Coronary artery (tissue), 2 donors: ENCODE data around the gene FGD4.
A peak's percentile ranks its signal among the peaks of the same experiment; 100 is the strongest.
"Not testable (repeated sequence)": the region's sequence is repeated elsewhere in the genome, so short reads cannot be mapped to it uniquely, and the experiment has no call there.

Source experiments
- DNase-seq: peaks from one replicate; pipeline ENCODE4 v3.0.0-alpha.2; 2017; ENCODE audit warnings: low spot score
- H3K27ac ChIP-seq, 2 donors: fragments of 200-600 bp; sonication (generic); one replicate each; pipeline ENCODE4 v1.5.1; 2016 to 2019
- H3K4me3 ChIP-seq: fragments of 200-600 bp; sonication (generic); 2 replicates; pipeline ENCODE4 v1.5.1; 2016; ENCODE audit warnings: mild to moderate bottlenecking, moderate library complexity
- CTCF ChIP-seq: fragments of 200-600 bp; sonication (generic); IDR thresholded peaks from one replicate; pipeline ENCODE4 v1.5.1; 2019; ENCODE audit warnings: antibody characterized with exemption

FGD4 gene

GRCh38 chr12:32559434-32559833 is 160.1 kb downstream of the FGD4 start:
- H3K27ac ChIP-seq, result peak overlapping the region in 1 of 2 donors; percentile 1
- TF ChIP-seq CTCF, result no peak
- DNase-seq, result no peak
- peak overlapping the region; percentile 50 for H3K4me3 ChIP-seq

- H3K4me3 ChIP-seq, result no peak overlapping the region
- no peak overlapping the region for H3K27ac ChIP-seq
- no peak for DNase-seq
- TF ChIP-seq CTCF, result no peak
These were observed 161.2 kb downstream of the FGD4 start for GRCh38 chr12:32560520-32560919.

- no peak for DNase-seq
- Histone ChIP-seq H3K27ac (peak overlapping the region in 1 of 2 donors; percentile 6), H3K4me3 (no peak overlapping the region)
- TF ChIP-seq CTCF, result no peak
These were observed 162.6 kb downstream of the FGD4 start for GRCh38 chr12:32561931-32562341.

GRCh38 chr12:32562413-32562812 is 163.1 kb downstream of the FGD4 start:
- not testable (repeated sequence) for H3K4me3 ChIP-seq, DNase-seq
- peak overlapping the region in 1 of 2 donors; percentile 25 for H3K27ac ChIP-seq

- H3K4me3 ChIP-seq, result no peak overlapping the region
- no peak overlapping the region for H3K27ac ChIP-seq
- DNase-seq, result no peak
- no peak for TF ChIP-seq CTCF
These were observed 167.4 kb downstream of the FGD4 start for GRCh38 chr12:32566663-32567295.

DNA sequence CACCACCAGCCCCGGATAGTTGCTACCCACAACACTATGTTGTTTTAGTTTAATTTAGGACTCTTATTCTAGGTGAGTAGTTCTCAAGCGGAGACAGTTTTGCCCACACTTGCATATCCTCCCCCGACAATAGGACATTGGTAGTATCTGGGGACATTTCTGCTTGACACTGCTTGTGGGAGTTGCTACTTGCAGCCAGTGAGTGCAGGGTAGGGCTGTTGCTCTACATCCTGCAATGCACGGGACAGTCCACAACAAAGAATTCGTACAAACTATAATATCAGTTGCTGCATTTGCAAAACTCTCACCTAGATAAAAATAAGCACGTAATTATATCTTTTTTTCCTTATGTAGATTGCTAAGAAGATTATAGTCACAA is 167.9 kb downstream of the FGD4 start:
- no peak for TF ChIP-seq CTCF
- DNase-seq, result no peak
- no peak overlapping the region for H3K27ac ChIP-seq
- no peak overlapping the region for H3K4me3 ChIP-seq

DNA sequence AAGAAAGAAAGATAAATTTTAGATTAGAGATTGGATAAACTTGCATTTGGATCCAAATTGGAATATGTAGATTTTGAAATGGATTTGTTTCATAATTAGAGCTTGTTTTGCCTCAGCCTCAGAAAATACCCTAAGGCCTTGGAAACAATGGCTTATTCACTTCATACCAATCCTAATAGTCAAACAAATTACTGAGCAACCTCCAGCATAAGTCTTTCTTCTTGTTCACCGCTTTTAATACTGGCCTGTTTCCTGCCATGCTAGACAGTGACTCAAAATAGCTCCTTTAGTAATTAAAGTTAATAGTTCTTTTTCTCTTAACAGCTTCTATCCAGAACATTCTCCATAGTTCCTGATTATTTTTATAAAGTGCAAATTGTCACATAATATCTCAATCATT is 168.9 kb downstream of the FGD4 start:
- DNase-seq, result no peak
- no peak overlapping the region for H3K4me3 ChIP-seq
- H3K27ac ChIP-seq, result no peak overlapping the region
- no peak for TF ChIP-seq CTCF

DNA sequence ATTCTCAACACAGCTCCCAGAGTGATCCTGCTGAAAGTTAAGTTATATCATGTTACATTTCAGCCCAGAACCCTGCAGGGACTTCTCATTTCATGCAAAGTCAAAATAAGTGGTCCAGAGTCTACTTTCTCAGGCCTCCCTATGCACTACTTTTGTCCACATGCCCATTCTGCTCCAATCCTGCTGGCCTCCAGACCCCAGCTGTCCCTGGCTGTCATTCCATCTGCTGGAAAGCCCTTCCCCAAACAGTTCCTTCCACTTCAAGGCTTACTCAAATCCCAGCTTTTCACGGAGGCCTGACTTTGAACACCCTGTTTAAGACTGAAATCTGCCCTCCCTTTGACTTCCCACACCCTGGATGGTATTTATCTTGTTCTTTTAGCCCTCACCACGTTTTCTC is 169.9 kb downstream of the FGD4 start:
- TF ChIP-seq CTCF, result no peak
- no peak for DNase-seq
- Histone ChIP-seq H3K27ac (no peak overlapping the region), H3K4me3 (no peak overlapping the region)
